ENCODE measurements around the gene CBFA2T3. TPM values are rescaled to one million over a fixed set of nuclear protein-coding genes. Genes with fewer than 3 reads are reported as not detected.
A peak's percentile ranks its signal among the peaks of the same experiment; 100 is the strongest.

Gene CBFA2T3
- total and polyA plus RNA-seq, 2 of the 8 experiments (the other 6 are each of a cell fraction or from before 2014, with no cell fraction given): 0.51 to 1.3 TPM

- Histone ChIP-seq H2BK12ac (ENCODE audit: low read depth, low read length) (no peak overlapping the region), H3K9me3 (ENCODE audit: insufficient read depth in 2 of 2, low read depth in 1 of 2, low read length in 1 of 2) (no peaks in the 10 kb centered on the region), H3K23ac (ENCODE audit: insufficient read length) (no peak overlapping the region), H3K36me3 (ENCODE audit: control insufficient read depth in 2 of 4, insufficient read depth in 4 of 4, low read length in 3 of 4) (peaks cover 11 to 21% (median 15%) of the 10 kb centered on the region in 4 experiments), H4K5ac (ENCODE audit: insufficient read length, low read depth, low read length) (no peak overlapping the region), H2BK120ac (replicated peaks; ENCODE audit: low read depth, low read length) (no peak overlapping the region), H4K91ac (replicated peaks; ENCODE audit: insufficient read length, low read length) (no peak overlapping the region), H2AK5ac (ENCODE audit: low read depth, low read length) (no peak overlapping the region), H3K14ac (ENCODE audit: insufficient read length) (no peak overlapping the region), H2BK20ac (ENCODE audit: low read length) (no peak overlapping the region), H3K9ac (replicated peaks in 1 of 4; ENCODE audit: extremely low read depth in 1 of 4, low read depth in 3 of 4, low read length in 3 of 4) (no peak overlapping the region), H3K18ac (ENCODE audit: extremely low read depth, low read length) (no peak overlapping the region), H3K79me1 (ENCODE audit: low read depth, low read length) (peaks cover 2% of the 10 kb centered on the region; the same call in 1 of the 2 replicates), H3K23me2 (ENCODE audit: low read depth, low read length) (no peaks in the 10 kb centered on the region), H3K4me3 (ENCODE audit: extremely low read depth in 1 of 4, insufficient read depth in 2 of 4, low read depth in 3 of 4, low read length in 4 of 4) (no peak overlapping the region), H4K8ac (ENCODE audit: extremely low read depth, insufficient read depth, low read length) (peak overlapping the region; percentile 40; the same call in 1 of the 2 replicates), H3K56ac (replicated peaks; ENCODE audit: insufficient read length, low read depth, low read length) (no peak overlapping the region), H4K20me1 (replicated peaks in 1 of 2; ENCODE audit: control insufficient read depth in 1 of 2, insufficient read depth in 2 of 2, low read length in 2 of 2) (peaks cover 2 to 4% of the 10 kb centered on the region in 2 experiments), H3K27me3 (replicated peaks in 1 of 4; ENCODE audit: control insufficient read depth in 3 of 4, extremely low read depth in 1 of 4, insufficient read depth in 3 of 4, low read length in 3 of 4) (no peaks in the 10 kb centered on the region), H3K4me2 (ENCODE audit: insufficient read depth in 1 of 2, low read depth in 2 of 2, low read length in 2 of 2) (no peak overlapping the region), H2AFZ (ENCODE audit: low read length) (no peak overlapping the region), H3K4me1 (replicated peaks in 1 of 4; ENCODE audit: control insufficient read depth in 3 of 4, insufficient read depth in 4 of 4, low read length in 3 of 4) (no peaks in the 10 kb centered on the region), H2BK5ac (ENCODE audit: low read depth, low read length) (no peak overlapping the region), H2BK15ac (ENCODE audit: low read length) (no peak overlapping the region), H3K4ac (replicated peaks; ENCODE audit: insufficient read length, low read depth, low read length) (no peak overlapping the region), H3K27ac (ENCODE audit: low read depth, low read length) (no peak overlapping the region), H3K79me2 (ENCODE audit: control insufficient read depth in 1 of 2, insufficient read depth in 2 of 2, low read length in 2 of 2) (0 out of 4 replicates have a peak, but pooled peaks cover 0 to 1% of the 10 kb centered on the region in 2 experiments)
- FAIRE-seq (no peak), DNase-seq (ENCODE audit: low read depth in 1 of 2, low spot score in 2 of 2) (no peak)
- TF ChIP-seq POLR2A (IDR thresholded peaks at IDR 0.05; ENCODE audit: control extremely low read depth in 1 of 2, low read depth in 2 of 2, low read length in 2 of 2) (no peak), RNF2 (IDR thresholded peaks at IDR 0.05; ENCODE audit: borderline replicate concordance, low read depth, low read length, missing control alignments, poor library complexity, severe bottlenecking) (no peak), SAP30 (IDR thresholded peaks at IDR 0.05; ENCODE audit: insufficient read depth, insufficient replicate concordance, low read length) (no peak), HDAC6 (IDR thresholded peaks at IDR 0.05; ENCODE audit: low read depth, low read length) (no peak), MAX (IDR thresholded peaks at IDR 0.05) (no peak), SIN3A (conservative IDR thresholded peaks at IDR 0.05 in 1 of 2, IDR thresholded peaks at IDR 0.05 in 1 of 2; ENCODE audit: low read depth in 1 of 2, low read length in 2 of 2) (no peak), ZNF274 (IDR thresholded peaks at IDR 0.05; ENCODE audit: borderline replicate concordance, extremely low read depth, low read length) (no peak), CHD2 (IDR thresholded peaks at IDR 0.05; ENCODE audit: low read length) (no peak), BACH1 (IDR thresholded peaks at IDR 0.05; ENCODE audit: low read length) (no peak), NRF1 (IDR thresholded peaks at IDR 0.05; ENCODE audit: low read depth, low read length) (no peak), MAFK (IDR thresholded peaks at IDR 0.05; ENCODE audit: low read depth, low read length) (no peak)
- 92% methylated on average over 12 of the region's 13 CpGs; no CpG with 5 or more reads in 1 of the 2 experiments for WGBS, 2 experiments (ENCODE audit: extremely low coverage in 1 of 2, insufficient coverage in 1 of 2, insufficient read length in 1 of 2, insufficient replicate concordance in 2 of 2, low coverage in 1 of 2, low lambda C conversion rate in 2 of 2, missing lambda C conversion rate in 1 of 2)
- ChIA-PET CTCF (ENCODE audit: partially characterized antibody) (interaction anchor here (1.7 to 1.8 kb wide), 2 partner anchors 47 to 111 kb away, joined by 4 to 5 read pairs; no protein-coding TSS in a partner anchor), POLR2A (ENCODE audit: partially characterized antibody) (interaction anchor here (0.8 to 1.8 kb wide), 5 partner anchors 9 to 306 kb away, joined by 3 to 5 read pairs (median 3); no protein-coding TSS in a partner anchor)
Observed at GRCh38 chr16:88863426-88863825, 113.6 kb downstream of the CBFA2T3 start.
